Measurements from ENCODE around the gene ZNF804B. TPM values are rescaled to one million over a fixed set of nuclear protein-coding genes. Genes with fewer than 3 reads are reported as not detected.

ZNF804B gene
- total and polyA plus RNA-seq, 9 of the 15 experiments (the other 6 are each of a cell fraction or from before 2014, with no cell fraction given) = 0.04 to 0.22 (median 0.09) TPM; not detected in 6

- in situ Hi-C loops (cut with MboI) = no loop called here
- H3K36me3 ChIP-seq (ENCODE audit: control insufficient read depth, insufficient read depth, low read length) = no peaks in the 10 kb centered on the region
- no peak for ATAC-seq
These were observed 553.1 kb downstream of the ZNF804B start for GRCh38 chr7:89312551-89312950.

More at GRCh38 chr7:89312551-89312950, 553.1 kb downstream of the ZNF804B start:
- Histone ChIP-seq H3K9ac (ENCODE audit: insufficient read depth in 1 of 2, low read depth in 2 of 2, low read length in 2 of 2) (no peak overlapping the region), H2AFZ (ENCODE audit: low read depth, low read length) (no peak overlapping the region), H3K9me1 (ENCODE audit: control insufficient read depth, insufficient read depth, low read length) (no peaks in the 10 kb centered on the region), H3K9me3 (replicated peaks; ENCODE audit: control insufficient read depth, insufficient read depth, low read depth, low read length) (no peaks in the 10 kb centered on the region; the same call in 1 of the 2 replicates), H4K20me1 (replicated peaks; ENCODE audit: control insufficient read depth, insufficient read depth, low read length) (no peaks in the 10 kb centered on the region), H3K4me2 (ENCODE audit: insufficient read depth, low read length) (no peak overlapping the region), H3K79me2 (ENCODE audit: control insufficient read depth, insufficient read depth, low read length) (no peaks in the 10 kb centered on the region), H3K4me3 (no peak overlapping the region), H3K27ac (ENCODE audit: extremely low read depth, low read depth, low read length) (no peak overlapping the region), H3K27me3 (ENCODE audit: control insufficient read depth in 2 of 2, insufficient read depth in 2 of 2, low read length in 2 of 2) (no peaks in the 10 kb centered on the region), H3K4me1 (replicated peaks in 1 of 2; ENCODE audit: control insufficient read depth in 2 of 2, insufficient read depth in 2 of 2, low read length in 2 of 2) (no peaks in the 10 kb centered on the region)
- no peak for FAIRE-seq
- intact Hi-C loops (cut with micrococcal nuclease) = no loop called here
- ChIA-PET POLR2A (no interaction called here), CTCF (ENCODE audit: low intra/inter-chr PET ratio) (no interaction called here)
- TF ChIP-seq STAT6 (CRISPR knock-in tag; IDR thresholded peaks at IDR 0.05) (no peak), CREBBP (IDR thresholded peaks at IDR 0.05; ENCODE audit: low read depth, low read length) (no peak), KDM4B (IDR thresholded peaks at IDR 0.05; ENCODE audit: borderline replicate concordance in 2 of 2, low read depth in 1 of 2) (no peak), FIP1L1 (IDR thresholded peaks at IDR 0.05; ENCODE audit: low read depth, low read length, poor library complexity, severe bottlenecking) (no peak)
- no TSS peak for BruUV-seq (replicated peaks)
- DNase-seq (ENCODE audit: extremely low read depth in 1 of 4, low spot score in 3 of 4) = no peak

All from K562 (cell line).